Measurements from ENCODE around the gene GALK1.

GRCh38 chr17:75737133-75737962, 27.6 kb downstream of the GALK1 start:
- TF ChIP-seq CTCF (IDR thresholded peaks at IDR 0.05 in 4 of 5, conservative IDR thresholded peaks at IDR 0.05 in 1 of 5) (no peak), POLR2A (IDR thresholded peaks at IDR 0.05) (no peak)

All from gastrocnemius medialis (tissue), 4 donors.